ENCODE results near the gene DVL2.

DNA sequence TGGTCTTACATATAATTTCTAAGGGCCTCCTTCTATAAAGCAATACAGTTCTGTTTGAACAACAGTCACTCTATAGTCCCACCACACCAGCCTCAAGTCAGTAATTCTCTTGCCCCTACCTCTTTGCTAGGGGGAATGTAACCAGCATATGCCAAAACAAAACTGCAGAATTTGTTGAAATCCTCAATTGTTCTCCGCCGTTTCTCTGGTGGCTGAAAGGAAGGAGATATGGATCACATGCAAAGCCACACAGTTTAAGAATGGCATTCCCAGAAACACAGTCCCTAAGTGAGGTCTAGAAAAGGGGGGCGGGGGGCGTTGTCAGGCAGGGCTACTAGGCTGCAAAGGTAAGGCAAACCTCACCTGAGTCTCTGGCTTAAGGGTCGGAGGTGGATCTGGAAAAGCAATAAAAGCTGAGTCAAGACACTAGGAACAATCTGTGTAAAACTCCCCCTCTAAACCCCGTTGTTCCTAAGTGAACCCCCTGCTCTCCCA is 3.0 kb upstream of the DVL2 start:
- no peak for TF ChIP-seq CTCF (IDR thresholded peaks at IDR 0.05; ENCODE audit: low read depth, low read length, poor library complexity, severe bottlenecking)
- TF ChIP-seq EZH2phosphoT487 (IDR thresholded peaks at IDR 0.05; ENCODE audit: borderline replicate concordance, low read length): no peak
